RWPE1 (cell line): Measurements from ENCODE around the gene B3GAT1.

Source experiments
- CTCF ChIA-PET: fragments of 350-600 bp; sonication (Branson Sonifier 250); formaldehyde crosslinking; extraction: SDS; loops from one replicate; lab custom pipeline; 2021; lab: Yijun Ruan, JAX
- POLR2A ChIA-PET: fragments of 400-600 bp; formaldehyde crosslinking; extraction: SDS; loops from one replicate; lab custom pipeline; 2020; ENCODE audit warnings: antibody characterized with exemption; ENCODE audit not compliant: low non-redundant PET; lab: Yijun Ruan, JAX
- DNase-seq: peaks from one replicate; pipeline ENCODE4 v3.0.0; 2012; ENCODE audit warnings: low spot score
- H3K27ac ChIP-seq: fragments of 450-650 bp; 2 replicates; pipeline ENCODE4 v1.5.1; 2017
- TF ChIP-seq, protein P1 (sequence below): fragments of 450-650 bp; conservative IDR thresholded peaks from 2 replicates; pipeline ENCODE4 v1.5.1; 2017; ENCODE audit warnings: low read depth, mild to moderate bottlenecking

The B3GAT1 gene

DNA sequence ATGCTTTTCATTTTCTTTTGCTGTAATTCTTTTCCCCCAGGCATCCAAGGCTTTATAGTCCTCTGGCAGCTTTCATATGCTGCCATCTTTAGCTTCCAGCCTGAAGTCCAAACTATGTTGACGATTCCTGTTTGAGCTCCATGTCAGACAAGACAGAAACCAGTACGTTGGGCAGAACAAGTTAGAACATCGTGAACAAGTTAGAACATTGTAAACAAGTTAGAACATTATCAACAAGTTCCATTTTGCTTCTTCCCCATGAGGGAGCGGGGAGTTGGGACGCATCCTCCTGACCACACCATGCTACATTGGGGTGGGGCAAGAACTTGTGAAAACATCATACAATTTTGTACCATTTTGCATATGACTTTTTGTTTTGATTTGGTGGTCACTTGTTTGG, 56.4 kb downstream of the B3GAT1 start:
- TF ChIP-seq, protein P1, sequence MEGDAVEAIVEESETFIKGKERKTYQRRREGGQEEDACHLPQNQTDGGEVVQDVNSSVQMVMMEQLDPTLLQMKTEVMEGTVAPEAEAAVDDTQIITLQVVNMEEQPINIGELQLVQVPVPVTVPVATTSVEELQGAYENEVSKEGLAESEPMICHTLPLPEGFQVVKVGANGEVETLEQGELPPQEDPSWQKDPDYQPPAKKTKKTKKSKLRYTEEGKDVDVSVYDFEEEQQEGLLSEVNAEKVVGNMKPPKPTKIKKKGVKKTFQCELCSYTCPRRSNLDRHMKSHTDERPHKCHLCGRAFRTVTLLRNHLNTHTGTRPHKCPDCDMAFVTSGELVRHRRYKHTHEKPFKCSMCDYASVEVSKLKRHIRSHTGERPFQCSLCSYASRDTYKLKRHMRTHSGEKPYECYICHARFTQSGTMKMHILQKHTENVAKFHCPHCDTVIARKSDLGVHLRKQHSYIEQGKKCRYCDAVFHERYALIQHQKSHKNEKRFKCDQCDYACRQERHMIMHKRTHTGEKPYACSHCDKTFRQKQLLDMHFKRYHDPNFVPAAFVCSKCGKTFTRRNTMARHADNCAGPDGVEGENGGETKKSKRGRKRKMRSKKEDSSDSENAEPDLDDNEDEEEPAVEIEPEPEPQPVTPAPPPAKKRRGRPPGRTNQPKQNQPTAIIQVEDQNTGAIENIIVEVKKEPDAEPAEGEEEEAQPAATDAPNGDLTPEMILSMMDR: no peak
- ChIA-PET CTCF (interaction anchor here (0.6 kb wide), 3 partner anchors 148 to 271 kb away, joined by 3 to 4 read pairs (median 4); no protein-coding TSS in a partner anchor), POLR2A (no interaction called here)
- no peak overlapping the region for H3K27ac ChIP-seq
- DNase-seq: no peak

DNA sequence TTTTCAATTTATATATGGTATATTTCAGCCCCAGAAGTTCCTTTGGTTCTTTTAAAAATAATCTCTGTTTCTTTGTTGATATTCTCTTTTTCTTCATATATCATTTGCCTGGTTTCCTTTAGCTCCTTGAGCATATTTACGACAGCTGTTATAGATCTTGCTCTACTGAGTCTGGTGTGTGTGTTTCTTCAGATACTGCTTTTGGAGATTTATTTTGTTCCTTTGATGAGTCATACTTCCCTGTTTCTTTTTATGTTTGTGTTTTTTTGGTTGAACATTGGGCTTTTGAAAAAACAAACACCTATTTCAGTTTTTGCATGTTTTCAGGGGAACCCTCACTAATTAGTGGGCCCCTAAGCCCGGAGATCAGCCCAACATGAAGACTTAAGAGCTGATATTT, 56.9 kb downstream of the B3GAT1 start:
- TF ChIP-seq, protein P1: no peak
- CTCF ChIA-PET: interaction anchor here (0.6 kb wide), 3 partner anchors 148 to 271 kb away, joined by 3 to 4 read pairs (median 4); no protein-coding TSS in a partner anchor
- POLR2A ChIA-PET: no interaction called here
- H3K27ac ChIP-seq: no peak overlapping the region
- no peak for DNase-seq

DNA sequence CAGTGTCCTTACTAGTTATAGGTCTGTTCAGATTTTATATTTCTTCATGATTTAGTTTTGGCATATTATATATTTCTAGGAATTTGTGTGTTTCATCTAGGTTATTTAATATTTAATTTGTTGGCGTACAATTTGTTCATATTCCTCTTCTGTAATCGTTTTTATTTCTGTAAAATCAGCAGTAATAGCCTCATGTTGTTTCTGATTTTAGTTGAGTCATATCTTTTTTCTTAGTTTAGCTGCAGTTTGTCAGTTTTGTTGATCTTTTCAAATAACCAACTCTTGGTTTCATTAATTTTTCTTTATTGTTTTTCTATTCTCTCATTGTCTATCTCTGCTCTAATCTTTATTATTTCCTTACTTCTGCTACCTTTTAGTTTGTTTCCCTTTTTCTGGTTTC, 59.9 kb downstream of the B3GAT1 start:
- no peak overlapping the region for H3K27ac ChIP-seq
- DNase-seq: no peak
- CTCF ChIA-PET: interaction anchor here (0.6 to 1.1 kb wide), 2 partner anchors 13 to 18 kb away, joined by 3 read pairs; no protein-coding TSS in a partner anchor
- TF ChIP-seq, protein P1: no peak
- POLR2A ChIA-PET: no interaction called here

DNA sequence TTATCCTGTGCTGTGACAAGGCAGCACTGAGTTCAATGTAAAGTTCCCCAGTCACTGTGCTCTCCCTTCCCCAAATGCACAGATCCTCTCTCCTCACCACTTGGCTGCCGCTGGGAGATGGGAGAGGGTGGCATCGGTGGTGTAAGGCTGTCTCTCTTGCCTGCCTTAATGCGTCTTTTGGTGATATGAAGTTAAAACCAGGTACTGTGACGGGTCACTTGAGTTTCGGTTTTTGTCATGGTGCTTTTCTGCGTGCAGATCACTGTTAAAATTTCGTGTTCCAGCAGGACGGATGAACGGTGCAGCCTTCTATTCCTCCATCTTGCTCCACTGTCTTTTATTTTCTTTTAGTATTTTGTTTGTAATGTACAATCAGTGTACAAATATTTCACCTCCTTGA, 61.7 kb downstream of the B3GAT1 start:
- POLR2A ChIA-PET: no interaction called here
- DNase-seq: no peak
- H3K27ac ChIP-seq: no peak overlapping the region
- TF ChIP-seq, protein P1: no peak
- CTCF ChIA-PET: interaction anchor here (0.6 kb wide), 1 partner anchor 469 kb away, joined by 4 read pairs; no protein-coding TSS in a partner anchor

DNA sequence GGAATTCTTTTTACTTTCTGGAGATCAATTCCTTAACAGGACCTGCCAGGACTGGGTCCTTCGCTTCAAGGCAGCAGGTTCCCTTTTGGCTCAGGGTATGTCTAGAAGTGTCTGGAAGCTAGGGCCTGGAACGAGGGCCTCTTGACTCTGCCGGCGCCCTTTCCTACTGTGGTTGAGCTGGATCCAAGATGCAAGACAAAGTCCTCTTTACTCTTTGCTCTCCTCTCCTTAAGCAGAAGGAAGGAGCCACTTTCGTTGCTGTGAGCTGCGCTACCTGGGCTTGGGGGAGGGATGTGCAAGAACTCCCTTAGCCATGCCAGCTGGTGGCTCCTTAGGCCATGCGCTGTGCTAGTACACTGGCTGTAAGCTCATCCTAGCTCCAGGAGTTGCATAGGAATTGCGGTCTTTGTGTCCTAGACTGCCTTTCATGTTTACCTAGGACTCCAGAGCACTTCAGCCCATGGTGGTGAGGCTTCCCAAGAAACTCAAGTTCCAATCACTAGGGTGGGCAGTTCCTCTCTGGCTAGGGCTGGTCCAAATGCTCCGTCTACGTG, 62.2 kb downstream of the B3GAT1 start:
- POLR2A ChIA-PET: no interaction called here
- TF ChIP-seq, protein P1: no peak
- CTCF ChIA-PET: no interaction called here
- no peak overlapping the region for H3K27ac ChIP-seq
- no peak for DNase-seq

DNA sequence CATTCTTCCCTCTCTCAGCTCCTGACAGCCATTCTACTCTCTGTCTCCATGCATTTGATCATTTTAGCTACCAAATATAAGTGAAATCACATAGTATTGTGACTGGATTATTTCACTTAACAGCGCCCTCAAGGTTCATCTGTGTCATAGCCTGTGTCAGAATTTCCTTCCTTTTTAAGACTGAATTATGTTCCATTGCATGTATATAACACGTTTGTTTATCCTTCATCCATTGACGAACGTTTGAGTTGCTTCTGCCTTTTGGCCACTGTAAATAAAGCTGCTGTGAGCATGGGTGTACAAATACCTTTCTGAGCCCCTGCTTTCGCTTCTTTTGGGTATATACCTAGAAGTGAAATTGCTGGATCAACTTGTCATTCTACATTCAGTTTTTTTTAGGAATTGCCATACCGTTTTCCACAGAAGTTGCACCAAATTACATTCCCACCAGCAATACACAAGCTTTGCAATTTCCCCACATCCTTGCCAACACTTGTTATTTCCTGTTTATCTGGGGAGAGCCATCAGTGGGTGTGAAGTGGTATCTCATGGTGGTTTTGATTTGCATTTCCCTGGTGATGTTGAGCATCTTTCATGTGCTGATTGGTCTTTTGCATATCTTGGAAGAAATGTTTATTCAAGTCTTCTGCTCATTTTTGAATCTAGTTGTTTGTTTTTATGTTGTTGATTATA, 62.8 kb downstream of the B3GAT1 start:
- POLR2A ChIA-PET: no interaction called here
- CTCF ChIA-PET: no interaction called here
- H3K27ac ChIP-seq: no peak overlapping the region
- no peak for DNase-seq
- TF ChIP-seq, protein P1: no peak
